ENCODE data around the gene KLC1.
"Not testable (repeated sequence)": the region's sequence is repeated elsewhere in the genome, so short reads cannot be mapped to it uniquely, and the experiment has no call there.

KLC1 gene

GRCh38 chr14:103662591-103662990 is 33.6 kb downstream of the KLC1 start:
- no peak for DNase-seq

- DNase-seq: no peak
Measured at GRCh38 chr14:103663506-103663905, 34.5 kb downstream of the KLC1 start.

GRCh38 chr14:103667671-103668070 is 38.7 kb downstream of the KLC1 start:
- no peak for DNase-seq

GRCh38 chr14:103668117-103668516 is 39.1 kb downstream of the KLC1 start:
- DNase-seq: no peak

- no peak for DNase-seq
Measured at GRCh38 chr14:103669370-103669769, 40.4 kb downstream of the KLC1 start.

GRCh38 chr14:103671911-103672310 is 42.9 kb downstream of the KLC1 start:
- DNase-seq: no peak

- no peak for DNase-seq
Measured at GRCh38 chr14:103675957-103676356, 46.9 kb downstream of the KLC1 start.

- no peak for DNase-seq
Measured at GRCh38 chr14:103676881-103677675, 48.1 kb downstream of the KLC1 start.

- DNase-seq: no peak
Measured at GRCh38 chr14:103679351-103679750, 50.3 kb downstream of the KLC1 start.

GRCh38 chr14:103680491-103681231 is 51.6 kb downstream of the KLC1 start:
- no peak for DNase-seq

- no peak for DNase-seq
Measured at GRCh38 chr14:103683139-103683538, 54.1 kb downstream of the KLC1 start.

- DNase-seq: no peak
Measured at GRCh38 chr14:103684471-103684870, 55.5 kb downstream of the KLC1 start.

- DNase-seq: no peak
Measured at GRCh38 chr14:103684871-103685270, 55.9 kb downstream of the KLC1 start.

GRCh38 chr14:103685276-103686211 is 56.5 kb downstream of the KLC1 start:
- no peak for DNase-seq

GRCh38 chr14:103686831-103687485 is 57.9 kb downstream of the KLC1 start:
- DNase-seq: no peak

GRCh38 chr14:103687712-103688111 is 58.7 kb downstream of the KLC1 start:
- no peak for DNase-seq

GRCh38 chr14:103688441-103688840 is 59.4 kb downstream of the KLC1 start:
- no peak for DNase-seq

GRCh38 chr14:103688906-103689902 is 60.2 kb downstream of the KLC1 start:
- DNase-seq: no peak

GRCh38 chr14:103690332-103690731 is 61.3 kb downstream of the KLC1 start:
- DNase-seq: no peak

GRCh38 chr14:103691655-103692054 is 62.6 kb downstream of the KLC1 start:
- DNase-seq: not testable (repeated sequence)

GRCh38 chr14:103692159-103692558 is 63.1 kb downstream of the KLC1 start:
- DNase-seq: no peak

Data from SW 1271 (cell line).